ENCODE data around the gene MSI2.

MSI2 gene

GRCh38 chr17:57524839-57525568, 268.7 kb downstream of the MSI2 start:
- DNase-seq (ENCODE audit: low spot score): no peak

- DNase-seq (ENCODE audit: low spot score): no peak
Observed at GRCh38 chr17:57527221-57528057, 271.1 kb downstream of the MSI2 start.

DNA sequence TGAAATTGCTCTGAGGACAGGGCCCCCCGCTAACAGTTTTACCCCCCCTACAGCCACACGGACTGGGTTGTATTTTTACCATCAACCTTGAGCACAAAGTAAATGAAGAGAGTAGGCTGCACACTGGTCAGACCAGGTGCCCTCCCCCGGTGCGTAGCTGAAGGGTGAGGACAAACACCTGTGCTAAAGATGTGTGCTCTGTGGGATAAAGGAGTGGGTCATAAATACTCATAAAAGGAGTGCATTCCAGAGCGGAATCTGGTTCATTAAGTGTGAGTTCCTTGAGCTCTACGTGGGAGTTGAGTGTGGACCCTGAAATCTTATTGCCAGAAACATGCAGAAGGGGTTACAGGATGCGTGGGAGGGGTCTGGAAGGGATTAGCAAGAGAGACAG, 271.7 kb downstream of the MSI2 start:
- peak; percentile 58 for DNase-seq (ENCODE audit: low spot score)

GRCh38 chr17:57530026-57530425, 273.7 kb downstream of the MSI2 start:
- no peak for DNase-seq (ENCODE audit: low spot score)

GRCh38 chr17:57530508-57530907, 274.2 kb downstream of the MSI2 start:
- DNase-seq (ENCODE audit: low spot score): no peak

DNA sequence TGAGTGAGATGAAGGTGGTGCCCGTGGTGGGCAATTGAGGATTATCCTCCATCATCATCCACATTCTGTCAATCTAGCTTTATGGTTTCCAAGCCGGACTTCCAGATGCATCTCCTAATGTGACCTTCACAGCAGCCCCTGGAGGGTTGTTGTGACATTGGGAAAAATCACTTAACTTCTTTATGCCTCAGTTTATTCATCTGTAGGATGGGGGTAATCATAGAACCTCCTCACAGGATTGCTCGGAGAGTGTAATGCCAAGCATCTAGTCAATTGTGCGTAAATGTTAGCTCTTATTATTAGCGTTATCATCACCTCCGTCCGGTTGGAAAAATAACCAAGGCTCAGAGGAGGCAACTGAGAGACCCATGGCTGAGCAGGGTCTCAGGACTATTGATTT, 274.8 kb downstream of the MSI2 start:
- DNase-seq (ENCODE audit: low spot score): no peak

DNA sequence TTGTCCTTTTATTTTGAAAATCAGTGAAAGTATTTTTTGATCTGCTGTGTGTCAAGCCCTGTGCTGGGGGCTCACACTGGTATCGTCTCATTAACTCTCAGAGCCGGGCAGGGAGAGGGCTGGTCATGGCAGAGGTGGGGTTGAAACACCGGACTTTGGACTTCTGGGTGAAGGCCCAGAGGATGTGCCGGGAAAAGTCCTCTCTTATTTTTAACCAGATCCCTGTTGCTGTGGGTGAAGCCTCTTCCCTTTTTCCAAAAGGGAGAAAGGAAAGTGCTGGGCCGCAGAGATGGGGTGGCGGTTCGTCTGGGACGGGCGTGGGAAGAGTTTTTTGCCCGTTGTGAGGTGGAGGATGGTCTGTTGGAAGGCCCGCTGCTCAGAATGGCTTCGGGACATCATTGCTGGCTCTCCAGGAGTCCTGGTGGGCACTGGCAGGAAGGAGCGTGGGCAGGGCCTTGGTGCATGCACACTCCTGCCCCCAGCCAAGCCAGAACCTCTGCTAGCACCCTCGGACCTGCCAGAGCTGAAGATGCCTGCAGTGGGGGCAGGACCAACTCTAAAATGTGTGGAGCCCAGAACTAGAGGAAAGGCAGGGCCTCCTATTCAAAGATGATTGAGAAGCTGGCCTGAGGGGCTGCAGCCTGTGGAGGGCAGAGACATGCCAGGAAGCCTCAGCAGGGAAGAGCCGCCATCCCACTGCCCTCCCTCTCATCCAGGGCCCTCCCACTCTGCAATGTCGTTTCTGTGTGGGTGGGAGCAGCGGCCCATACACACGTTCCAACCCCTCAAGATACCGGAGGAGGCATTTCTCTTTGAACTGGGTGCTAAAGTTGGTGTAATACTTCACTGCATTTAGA, 275.6 kb downstream of the MSI2 start:
- no peak for DNase-seq (ENCODE audit: low spot score)

- no peak for DNase-seq (ENCODE audit: low spot score)
Observed at GRCh38 chr17:57532556-57532955, 276.2 kb downstream of the MSI2 start.

- DNase-seq (ENCODE audit: low spot score): no peak
Observed at GRCh38 chr17:57532966-57533365, 276.6 kb downstream of the MSI2 start.

DNA sequence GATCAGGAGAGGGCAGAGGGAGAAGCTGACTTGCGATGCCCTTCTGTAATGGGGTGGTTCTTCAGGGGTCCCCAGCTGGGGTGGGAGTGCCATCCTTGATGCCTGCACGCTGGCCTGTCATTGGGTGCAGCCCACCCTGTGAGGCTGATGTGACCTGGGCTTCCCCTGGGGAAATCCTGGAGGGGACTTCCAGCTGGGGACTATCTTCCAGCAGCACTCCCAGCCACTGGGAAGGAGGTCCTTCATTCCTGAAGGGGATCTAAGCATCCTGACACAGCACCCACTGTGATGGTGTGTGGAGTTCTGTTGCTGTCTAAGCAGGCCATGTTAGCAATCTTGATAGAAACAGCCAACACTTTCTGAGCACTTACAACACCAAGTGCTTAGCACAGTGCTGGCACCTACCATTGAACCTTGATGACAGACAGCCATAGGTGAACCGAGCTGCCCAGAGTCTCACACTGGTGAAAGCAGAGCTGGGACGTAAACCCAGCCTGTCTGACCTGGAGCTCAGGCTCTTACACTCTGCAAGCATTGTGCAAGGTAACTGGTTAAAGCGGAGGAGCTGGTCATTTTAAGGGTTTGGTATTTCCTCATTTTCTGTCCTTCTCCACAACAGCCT, 277.5 kb downstream of the MSI2 start:
- no peak for DNase-seq (ENCODE audit: low spot score)

GRCh38 chr17:57534863-57535248, 278.5 kb downstream of the MSI2 start:
- no peak for DNase-seq (ENCODE audit: low spot score)

GRCh38 chr17:57535249-57535966, 279.1 kb downstream of the MSI2 start:
- peak; percentile 52 for DNase-seq (ENCODE audit: low spot score)

- no peak for DNase-seq (ENCODE audit: low spot score)
Observed at GRCh38 chr17:57536289-57536688, 280.0 kb downstream of the MSI2 start.

DNA sequence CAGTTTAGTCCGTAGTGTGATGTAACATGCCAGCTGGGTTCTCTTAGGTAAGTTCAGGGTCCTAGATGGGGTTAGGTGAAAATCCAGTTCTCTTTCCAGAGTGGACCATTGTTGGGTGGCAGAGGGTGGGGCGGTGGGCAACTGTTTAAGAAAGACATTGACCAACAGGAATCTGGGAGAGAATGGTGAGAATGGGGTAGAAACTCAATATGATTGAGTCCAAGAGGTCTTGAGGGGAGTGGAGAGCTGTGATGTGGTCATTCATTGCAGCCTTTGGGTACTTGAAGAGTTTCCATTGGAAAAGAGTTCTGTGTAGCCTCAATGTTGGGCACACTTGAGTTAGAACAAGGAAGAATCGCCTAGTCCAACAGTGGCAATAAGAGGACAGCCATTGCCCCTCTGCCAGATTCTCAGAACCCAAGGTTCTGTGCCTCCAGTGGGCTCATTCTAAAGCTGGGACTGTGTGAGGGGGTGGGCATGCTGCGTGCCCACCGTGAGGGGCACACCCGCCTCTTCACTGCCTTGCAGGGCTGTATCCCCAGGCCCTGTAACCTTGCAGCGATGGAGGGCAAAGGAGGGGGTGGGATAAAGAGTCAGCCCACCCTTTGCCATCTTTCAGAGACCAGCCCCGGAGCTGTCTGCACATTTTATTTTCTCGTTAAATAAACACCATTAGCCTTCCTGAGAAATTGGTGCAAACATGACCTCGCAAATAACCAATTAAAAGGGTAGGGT, 280.6 kb downstream of the MSI2 start:
- no peak for DNase-seq (ENCODE audit: low spot score)

DNA sequence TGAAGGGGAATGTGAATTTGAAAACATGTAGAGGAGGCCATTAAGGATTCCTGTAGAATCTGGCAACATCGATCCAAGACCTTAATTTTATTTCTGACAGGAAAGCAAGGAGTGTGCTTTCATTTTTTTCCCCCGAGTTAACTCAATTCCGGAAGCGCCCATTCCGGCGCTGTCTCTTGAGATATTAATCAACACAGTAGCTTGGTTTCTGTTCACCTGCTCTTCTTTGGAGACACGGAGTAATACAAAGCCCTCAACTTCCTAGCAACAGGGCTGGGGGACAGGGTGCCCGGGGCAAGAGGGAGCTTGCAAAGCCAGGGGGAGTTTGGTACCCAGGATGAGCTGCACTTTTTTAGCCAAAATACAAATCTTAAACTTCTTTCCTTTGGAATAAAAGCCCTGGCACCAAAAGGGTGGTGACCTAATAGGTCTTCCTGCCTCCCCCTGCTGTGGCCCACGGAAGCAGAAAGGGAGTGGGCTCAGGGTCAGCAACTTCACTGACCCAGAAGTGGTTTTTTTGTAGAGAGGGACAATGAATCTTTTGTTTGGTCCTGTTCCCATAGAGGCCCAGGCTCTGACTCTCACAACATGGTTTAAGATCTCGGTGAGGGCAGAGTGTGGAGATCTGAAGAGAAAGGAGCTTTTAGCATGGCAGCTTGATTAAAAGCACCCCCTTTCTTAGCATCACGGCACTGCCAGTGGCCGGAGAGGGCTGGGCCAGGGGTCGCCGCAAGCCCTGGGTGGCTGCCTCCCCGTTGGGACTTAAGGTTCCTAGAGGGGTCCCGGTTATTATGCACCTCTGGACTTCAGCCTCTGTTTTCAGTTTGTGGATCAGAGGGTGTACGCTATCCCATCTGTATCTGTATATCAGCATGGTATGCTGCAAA, 281.4 kb downstream of the MSI2 start:
- DNase-seq (ENCODE audit: low spot score): peak; percentile 41

- no peak for DNase-seq (ENCODE audit: low spot score)
Observed at GRCh38 chr17:57538736-57539456, 282.6 kb downstream of the MSI2 start.

DNA sequence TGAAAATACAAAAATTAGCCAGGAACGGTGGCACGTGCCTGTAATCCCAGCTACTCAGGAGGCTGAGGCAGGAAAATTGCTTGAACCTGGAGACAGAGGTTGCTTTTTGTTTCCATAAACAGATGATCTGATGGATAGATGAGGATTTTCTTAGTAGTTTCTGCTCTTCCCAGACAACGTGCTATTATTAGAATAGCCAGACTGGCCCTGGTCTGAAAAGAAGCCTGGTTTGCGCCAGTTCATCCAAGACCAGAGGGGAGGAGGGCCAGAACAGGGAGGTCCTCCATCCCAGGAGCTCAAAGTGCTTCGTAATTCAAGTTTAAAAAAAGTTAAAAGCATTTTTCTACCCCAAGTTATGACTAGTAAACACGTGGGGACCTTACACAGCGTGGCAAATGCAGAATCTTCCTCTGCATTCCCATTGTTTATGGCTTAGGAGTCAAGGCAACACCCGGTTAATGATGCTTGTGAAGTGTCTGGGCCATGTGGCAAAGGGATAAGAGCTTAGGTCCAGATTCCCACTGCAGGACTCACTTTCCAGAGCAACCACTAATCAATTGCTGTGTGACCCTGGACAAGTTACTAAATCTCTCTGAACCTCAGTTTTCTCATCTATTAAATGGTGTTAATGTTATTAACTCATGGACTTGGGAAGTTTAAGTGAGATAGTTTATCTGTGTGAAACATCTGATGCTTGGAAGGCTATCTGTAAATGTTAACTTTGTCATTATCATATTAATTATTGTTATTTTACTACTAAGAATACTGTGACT, 283.4 kb downstream of the MSI2 start:
- no peak for DNase-seq (ENCODE audit: low spot score)

- no peak for DNase-seq (ENCODE audit: low spot score)
Observed at GRCh38 chr17:57540596-57540995, 284.3 kb downstream of the MSI2 start.
